GM12874 (cell line): ENCODE data around the gene SEZ6L2.

Source experiments
- CTCF ChIP-seq: IDR thresholded peaks from 2 replicates; pipeline ENCODE4 v1.5.1; 2011; ENCODE audit warnings: low read depth, mild to moderate bottlenecking, control low read depth, low read length, moderate library complexity; ENCODE audit not compliant: insufficient read depth

SEZ6L2 gene

GRCh38 chr16:29842732-29843346 is 56.5 kb downstream of the SEZ6L2 start:
- no peak for TF ChIP-seq CTCF

- TF ChIP-seq CTCF, result no peak
These were observed 57.7 kb downstream of the SEZ6L2 start for GRCh38 chr16:29841631-29842030.

DNA sequence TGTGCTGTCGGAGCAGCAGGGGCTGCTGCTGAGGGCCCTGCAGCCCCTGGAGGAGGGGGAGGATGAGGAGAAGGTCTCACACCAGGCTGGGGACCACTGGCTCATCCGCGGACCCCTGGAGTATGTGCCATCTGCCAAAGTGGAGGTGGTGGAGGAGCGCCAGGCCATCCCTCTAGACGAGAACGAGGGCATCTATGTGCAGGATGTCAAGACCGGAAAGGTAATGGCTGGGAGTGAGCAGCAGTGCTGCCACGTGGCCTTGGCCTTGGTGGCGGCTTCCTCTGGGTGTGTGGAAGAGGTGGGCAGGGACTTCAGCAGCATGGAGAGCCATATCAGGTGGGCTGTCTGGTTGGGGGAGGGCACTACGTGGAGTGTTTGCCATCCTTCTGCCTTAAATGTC is 59.1 kb downstream of the SEZ6L2 start:
- TF ChIP-seq CTCF, result no peak

DNA sequence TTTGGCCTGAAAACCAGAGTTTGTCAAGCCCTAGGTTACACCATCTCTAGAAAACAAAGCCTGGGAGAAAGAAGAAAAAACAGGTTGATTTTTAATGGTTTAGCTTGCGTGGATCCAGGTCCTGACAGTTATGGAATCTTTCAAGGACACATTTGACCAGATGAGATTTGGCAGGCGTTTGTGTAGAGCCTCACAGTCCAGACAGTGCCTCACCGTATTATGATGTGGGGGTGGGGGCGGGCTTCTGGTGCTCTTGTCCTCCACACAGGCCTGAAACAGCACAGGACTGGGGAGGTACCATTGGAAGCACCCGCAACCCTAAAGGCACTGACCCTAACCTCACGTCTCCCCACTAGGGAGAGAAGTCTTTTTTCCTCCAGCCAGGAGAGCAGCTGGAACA is 59.5 kb downstream of the SEZ6L2 start:
- TF ChIP-seq CTCF, result no peak

DNA sequence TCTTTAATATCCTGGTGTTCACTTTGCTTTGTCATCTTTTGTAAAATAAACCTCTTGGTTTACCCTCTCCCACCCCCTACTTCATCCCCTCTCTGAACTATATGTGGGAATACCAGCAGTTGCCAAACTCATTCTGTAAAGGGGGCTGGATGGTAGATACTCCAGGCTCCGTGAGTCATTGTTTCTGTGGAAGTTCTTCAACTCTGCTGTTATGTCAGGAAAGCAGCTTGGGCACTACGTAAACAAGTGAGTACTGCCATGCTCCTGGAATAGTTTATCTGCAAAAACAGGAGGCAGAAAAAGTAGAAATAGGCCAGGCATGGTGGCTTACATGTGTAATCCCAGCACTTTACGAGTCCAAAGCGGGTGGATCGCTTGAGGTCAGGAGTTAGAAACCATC is 61.5 kb downstream of the SEZ6L2 start:
- no peak for TF ChIP-seq CTCF

DNA sequence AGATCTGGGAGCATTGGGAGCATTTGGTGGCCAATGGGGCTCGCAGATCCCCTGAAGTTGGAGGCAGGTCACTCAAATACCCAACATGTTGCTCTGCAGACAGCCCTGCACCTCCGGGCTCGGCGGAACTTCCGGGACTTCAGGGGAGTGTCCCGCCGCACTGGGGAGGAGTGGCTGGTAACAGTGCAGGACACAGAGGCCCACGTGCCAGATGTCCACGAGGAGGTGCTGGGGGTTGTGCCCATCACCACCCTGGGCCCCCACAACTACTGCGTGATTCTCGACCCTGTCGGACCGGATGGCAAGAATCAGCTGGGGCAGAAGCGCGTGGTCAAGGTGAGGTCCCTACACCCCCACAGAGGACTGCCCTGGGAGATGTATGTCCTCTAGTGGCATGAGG is 62.7 kb downstream of the SEZ6L2 start:
- no peak for TF ChIP-seq CTCF

DNA sequence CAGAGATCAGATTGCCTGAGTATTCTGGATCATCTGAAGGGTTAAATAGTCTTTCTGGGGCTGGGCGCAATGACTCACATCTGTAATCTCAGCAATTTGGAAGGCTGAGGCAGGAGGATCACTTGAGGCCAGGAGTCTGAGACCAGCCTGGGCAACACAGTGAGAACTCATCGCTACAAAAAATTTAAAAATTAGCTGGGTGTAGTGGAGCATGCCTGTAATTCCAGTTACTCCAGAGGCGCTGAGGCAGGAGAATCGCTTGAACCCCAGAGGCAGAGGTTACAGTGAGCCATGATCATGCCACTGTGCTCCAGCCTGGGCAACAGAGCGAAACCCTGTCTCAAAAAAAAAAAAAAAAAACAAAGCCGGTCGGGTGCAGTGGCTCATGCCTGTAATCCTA is 63.4 kb downstream of the SEZ6L2 start:
- no peak for TF ChIP-seq CTCF
